IPS DF 4.7 (cell line): ENCODE results near the gene HPCAL1.

Source experiments
- DNase-seq: peaks from one replicate; pipeline ENCODE4 v3.0.0-alpha.2; 2013; ENCODE audit warnings: low spot score; ENCODE audit errors: extremely low read depth

The HPCAL1 gene

DNA sequence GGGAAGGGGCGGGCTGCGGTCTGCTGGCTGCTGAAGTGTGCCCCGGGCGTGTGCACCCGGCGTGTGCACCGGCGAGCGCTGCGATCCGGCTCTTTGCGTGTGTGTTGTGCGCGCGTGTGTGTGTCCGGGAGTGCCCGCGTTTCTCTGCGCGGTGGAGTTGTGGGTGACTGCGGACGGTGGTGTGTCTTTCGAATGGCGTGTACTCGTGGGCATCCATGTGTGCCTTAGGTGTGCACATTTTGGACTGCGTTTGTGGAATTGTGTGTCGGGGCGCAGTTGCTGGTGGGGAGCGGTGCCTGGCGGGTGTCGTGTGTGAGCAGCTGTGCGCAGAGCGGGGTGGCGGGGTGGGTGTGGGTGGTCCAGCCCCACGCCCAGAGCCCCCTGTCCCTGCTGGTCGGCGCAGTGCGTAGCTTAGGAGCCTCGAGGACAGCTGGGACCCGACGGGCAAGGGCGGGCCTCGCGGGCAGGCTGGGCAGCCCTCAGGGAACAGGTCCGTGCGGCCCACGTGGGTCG is 533 bp downstream of the HPCAL1 start:
- DNase-seq: no peak

DNA sequence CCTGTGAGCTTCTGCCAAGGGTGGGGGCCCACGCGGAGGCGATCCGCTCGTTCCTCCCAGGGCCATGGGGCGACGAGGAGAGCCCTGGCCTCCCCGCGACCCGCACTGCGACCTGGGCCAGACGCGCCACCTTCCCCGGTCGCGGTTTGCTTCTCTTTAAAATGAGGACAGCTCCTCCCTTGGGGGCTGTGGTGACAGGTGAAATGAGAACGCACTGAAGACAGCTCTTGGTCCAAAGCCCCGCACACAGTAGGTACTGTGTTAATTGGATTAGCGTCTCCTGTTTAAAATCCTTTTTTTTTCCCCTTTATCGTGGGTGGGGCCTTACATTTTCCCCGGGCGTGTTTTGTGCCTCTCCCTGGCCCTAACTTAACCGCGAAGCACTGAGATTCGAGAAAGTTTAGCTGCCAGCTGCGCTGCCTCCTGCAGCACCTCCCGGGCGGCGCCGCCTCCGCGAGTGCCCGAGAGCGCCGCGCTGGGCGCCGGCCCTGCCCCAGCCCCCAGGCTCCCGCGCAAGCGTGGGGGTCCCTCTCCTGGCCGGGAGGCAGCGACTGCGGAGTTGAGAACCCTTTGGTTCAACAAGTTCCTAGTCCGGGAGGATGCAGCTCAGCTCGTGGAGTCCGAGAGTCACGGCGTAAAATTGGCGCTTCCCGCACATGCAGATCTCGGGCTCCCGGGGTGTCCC is 1.1 kb downstream of the HPCAL1 start:
- no peak for DNase-seq

DNA sequence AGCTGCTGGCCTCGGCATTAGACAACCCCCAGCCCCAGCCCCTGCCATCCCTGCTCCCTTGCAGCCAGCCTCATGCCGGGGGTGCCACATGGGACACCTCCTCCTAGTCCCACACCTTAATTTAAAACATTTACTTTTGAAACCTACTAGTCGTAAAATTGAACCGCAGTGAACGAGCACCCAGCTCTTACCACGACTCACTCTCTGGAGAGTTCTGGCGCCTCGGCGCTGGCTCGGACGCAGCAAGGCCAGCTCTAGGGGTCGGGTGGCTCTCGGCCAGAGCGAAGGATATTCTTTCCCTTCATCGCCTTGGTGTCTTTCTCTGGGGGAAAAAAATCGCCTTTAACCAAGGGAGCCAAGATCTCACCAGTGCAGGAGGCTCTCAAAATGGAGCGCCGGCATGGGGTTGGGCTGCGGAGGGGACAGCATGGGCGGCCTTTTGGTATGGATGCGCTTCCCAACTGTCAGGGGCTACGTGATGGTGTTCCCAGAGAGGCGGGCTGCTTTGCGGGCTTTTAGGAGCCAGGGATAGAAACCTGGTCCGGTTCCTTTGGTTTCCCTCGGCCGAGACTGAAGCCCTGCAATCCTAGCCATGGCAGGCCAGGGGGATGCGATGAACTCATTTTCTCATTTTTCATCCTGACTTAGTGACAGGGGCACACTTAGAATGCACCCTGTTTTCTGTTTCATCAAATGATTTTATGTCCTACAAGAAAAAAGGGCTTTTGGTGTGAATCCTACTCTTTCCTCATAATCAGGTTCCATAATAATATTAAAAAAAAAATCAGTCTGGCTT is 2.0 kb downstream of the HPCAL1 start:
- DNase-seq: no peak

DNA sequence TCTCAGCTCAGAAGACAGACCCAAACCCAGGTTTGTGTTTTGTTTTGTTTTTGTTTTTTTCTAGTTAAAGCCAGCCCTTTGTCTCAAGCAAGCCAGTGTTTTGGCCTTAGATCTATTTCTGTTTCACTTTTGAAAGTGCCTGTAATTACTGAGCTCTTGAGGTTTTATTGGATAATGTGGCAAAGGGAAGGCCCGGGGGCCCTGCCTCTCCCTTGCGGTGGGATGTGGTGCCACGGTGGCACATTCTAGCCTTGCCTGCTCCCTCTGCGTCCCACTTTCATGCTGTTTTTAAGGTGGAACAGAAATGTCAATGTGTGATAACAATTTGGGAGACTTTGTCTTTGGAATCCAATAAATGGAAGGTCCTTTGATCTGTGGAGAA is 2.5 kb downstream of the HPCAL1 start:
- no peak for DNase-seq

DNA sequence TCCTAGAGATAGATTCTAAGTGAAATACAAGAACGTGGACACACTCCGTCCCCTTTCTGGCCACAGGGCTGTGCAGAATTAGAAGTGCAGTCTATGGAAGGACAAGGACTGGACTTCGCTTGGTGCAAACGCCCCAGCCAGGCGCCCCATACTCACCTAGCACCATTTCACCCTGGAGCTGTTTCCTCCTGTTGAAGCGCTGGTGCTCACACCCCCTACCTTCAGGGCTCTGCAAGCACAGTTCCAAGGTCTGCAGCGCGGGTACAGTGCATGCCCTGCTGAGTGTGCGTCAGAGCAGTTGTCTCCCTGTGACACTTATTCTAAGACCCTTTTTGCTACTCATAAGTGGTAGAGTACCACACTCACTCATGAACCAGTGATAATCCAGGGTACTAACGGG is 3.0 kb downstream of the HPCAL1 start:
- no peak for DNase-seq

DNA sequence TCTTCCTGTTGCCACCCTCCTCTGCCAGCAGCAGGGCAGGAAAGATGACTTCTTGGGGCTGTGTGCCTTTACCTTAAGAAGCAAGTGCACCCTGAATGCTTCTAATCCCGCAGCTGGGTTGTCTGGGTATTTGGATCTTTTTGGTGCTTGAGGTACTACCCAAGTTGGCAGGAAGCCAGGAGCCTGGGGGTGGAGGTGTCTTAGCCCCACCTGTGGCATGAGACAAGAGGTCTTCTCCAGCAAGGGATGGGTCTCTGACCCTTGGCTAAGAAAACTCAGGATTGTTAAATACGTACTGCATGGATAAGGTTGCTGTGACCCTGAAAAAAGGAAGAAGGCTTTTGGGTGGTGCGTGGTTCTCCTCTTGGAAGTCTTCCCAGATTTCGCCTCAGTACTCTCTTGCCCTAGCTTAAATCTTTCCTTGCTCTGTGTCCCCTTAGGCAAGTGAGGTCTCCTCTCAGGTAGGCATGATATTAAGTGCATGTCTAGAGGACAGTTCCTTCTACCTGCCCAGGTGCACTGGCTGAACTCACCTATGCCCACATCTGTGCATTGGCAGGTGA is 4.3 kb downstream of the HPCAL1 start:
- no peak for DNase-seq

DNA sequence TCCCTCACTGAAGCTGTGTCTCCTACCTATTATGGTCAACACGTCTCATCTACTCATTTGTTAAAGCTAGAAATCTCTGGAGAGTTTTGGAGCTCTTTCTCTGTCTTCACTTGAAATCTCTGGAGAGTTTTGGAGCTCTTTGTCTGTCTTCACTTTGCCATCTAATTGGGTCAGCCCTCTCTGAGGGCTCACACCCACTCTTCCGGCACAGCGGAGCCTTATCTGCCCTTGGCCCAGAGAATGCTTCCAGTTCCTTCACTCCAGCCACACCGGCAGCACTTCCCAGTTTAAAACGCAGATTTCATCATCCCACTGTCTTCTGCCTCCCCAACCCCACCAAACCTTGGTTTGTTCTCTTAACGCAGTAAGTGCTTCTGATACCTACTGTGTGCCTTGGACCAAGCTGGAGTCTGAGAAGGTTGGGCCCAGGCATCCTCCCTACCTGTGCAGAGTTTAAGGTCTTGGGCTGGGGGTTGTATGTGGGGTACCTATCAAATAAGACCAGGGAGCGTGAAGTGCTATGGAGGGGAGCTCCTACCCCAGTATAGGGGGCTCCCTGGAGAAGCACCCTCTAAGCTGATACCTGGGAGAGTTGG is 5.0 kb downstream of the HPCAL1 start:
- DNase-seq: no peak

DNA sequence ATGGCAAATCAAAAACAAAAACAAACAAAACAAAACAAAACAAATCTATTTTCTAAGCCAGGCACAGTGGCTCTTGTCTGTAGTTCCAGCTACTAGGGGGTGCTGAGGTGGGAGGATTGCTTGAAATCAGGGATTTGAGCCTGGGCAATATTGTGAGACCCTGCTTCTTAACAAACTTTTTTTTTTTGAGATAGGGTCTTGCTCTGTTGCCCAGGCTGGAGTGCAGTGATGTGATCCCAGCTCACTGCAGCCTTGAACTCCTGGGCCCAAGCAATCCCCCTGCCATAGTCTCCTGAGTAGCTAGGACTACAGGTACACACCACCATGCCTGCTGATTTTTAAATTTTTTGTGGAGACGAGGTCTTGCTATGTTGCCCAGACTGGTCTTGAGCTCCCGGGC is 6.2 kb downstream of the HPCAL1 start:
- DNase-seq: no peak

DNA sequence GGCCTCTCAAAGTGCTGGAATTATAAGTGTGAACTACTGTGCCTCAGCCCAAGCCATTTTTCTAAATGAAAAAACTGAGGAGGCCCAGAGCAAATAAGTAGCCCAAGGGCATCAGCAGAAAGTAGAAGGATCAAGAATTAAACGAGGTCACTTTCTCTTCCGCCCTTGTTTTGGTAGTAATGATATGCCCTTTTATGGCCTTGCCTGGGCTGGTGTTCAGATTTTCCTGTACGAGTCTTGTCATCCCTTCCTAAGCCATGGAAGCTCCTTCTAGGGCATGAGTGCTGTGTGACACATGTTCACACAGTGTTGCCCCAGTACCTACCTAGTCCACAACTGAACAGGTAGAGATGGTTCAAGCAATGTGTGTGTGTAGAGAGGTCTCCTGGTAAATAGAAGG is 6.6 kb downstream of the HPCAL1 start:
- no peak for DNase-seq

DNA sequence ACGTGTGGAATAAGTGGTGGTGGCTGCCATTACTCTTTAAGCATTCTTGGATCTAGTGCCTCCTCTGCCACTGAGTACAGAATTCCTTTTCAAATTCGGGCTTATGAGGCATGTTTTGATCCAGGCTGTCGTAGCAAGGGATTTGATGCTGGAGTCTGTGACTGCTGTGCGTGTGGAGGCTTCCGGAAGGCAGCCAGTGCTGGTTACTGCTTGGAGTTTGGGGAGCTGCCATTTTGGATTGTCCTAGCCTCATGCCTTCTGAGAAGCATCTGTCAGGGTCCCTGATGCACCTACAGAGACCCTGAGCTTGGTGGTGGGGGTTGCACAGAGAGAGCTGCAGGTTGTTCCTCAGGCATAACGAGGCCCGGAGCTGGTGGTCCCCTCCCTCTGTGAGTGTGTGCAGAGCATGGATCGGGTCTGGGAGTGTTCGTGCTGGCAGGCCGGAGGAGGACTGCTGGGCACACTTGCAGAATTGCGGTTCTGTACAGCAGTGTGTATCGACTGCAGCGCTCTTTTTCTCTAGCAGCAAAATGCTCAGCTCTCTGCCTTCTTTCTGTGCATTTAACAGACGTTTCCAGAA is 7.7 kb downstream of the HPCAL1 start:
- no peak for DNase-seq

DNA sequence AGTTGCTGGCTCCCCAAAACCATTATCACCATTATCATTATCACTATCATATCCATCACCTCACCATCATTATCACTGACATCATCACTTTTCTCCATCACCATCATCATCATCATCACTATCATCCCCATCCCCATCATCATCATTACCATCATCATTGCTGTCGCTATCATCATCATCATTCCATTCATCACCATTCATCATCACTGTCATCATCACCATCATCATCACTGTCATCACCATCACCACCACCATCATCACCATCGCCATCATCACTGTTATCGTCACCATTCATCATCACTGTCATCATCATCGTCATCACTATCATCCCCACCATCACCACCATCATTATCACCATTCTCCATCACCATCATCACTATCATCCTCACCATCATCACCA is 9.0 kb downstream of the HPCAL1 start:
- no peak for DNase-seq

DNA sequence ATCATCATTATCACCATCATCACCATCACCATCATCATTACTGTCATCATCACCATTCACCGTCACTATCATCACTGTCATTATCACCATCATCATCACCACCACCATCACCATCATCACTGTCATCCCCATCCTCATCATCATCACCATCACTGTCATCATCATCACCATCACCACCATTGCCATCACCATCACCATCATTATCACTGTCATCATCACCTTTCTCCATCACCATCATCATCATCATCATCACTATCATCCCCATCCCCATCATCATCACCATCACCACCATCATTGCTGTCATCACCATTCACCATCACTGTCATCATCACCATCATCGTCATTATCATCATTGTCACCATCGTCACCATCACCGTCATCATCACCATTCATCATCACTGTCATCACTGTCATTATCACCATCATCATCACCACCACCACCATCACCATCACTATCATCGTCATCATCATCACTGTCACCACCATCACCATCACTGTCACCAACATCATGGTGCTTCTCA is 9.8 kb downstream of the HPCAL1 start:
- no peak for DNase-seq

DNA sequence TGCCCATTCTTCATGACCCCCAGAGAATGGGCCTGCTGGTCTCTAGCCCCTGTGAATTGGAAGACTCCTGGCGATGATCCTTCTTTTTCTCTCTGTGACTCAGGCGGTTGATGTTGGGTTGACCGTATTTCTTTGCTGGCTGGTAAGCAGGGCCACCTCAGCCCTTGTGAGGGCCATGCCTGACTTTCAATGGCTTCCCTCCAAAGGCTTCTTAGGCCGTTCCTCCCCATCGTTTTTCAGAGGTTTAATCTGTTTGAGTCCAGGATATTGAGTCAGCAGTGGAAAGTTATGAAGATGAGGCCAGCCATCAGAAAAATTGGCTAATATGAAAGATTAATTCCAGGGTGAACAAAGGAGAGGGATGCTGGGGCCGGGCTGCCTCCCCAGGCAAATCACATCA is 13.6 kb downstream of the HPCAL1 start:
- DNase-seq: no peak

DNA sequence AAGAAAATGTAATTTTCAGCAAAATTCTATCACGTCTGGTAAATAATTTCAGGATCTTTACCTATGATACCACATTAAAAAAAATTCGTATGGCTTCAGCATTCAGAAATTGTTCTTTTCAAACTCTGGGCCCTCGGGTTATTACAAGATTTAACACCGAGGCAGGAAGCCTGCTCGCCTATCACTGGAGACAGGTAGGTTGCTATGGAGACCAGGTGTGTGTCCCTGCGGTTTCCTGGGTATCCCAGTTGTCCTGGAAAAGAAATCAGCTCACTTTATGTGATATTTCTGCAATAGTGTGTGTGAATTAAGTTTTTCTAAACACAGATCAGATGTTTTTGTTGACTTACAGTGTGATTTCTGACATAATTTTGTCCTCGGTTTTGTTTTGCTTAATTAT is 14.2 kb downstream of the HPCAL1 start:
- no peak for DNase-seq

DNA sequence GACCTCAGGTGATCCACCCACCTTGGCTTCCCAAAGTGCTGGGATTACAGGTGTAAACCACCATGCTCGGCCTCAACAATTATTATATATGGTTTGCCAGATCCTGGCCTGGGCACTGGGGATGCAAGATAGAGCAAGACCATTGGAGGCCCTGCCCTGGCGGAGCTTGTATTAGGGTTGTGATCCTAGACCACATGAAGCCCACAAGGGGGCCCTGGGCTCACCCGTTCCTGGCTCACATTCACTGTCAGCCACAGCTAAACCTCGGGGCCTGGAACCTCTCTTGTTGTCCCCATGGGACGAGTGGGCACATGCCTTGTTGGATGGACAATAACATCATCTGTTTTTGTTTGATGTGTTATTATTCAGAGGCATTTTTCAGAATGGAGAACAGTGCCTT is 14.9 kb downstream of the HPCAL1 start:
- DNase-seq: no peak

DNA sequence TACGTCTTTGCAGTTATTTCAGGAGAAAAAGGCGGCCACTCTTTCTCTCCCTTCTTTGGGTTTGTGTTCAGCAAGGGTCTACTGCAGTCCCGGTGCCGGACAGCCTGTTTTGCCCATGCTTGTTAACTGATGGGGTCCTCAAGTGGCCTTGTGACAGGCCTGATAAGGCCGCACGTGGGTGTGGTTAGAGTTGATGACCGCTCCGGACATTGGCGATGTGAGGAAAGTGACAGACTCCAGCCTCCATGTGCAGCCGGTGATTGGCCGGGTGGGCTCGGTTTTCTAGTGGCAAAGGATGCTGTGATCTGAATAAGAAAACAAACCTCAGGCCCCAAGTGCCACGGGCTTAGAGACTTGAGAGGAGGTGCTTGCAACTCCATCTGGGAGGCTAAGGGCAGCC is 15.6 kb downstream of the HPCAL1 start:
- DNase-seq: no peak

DNA sequence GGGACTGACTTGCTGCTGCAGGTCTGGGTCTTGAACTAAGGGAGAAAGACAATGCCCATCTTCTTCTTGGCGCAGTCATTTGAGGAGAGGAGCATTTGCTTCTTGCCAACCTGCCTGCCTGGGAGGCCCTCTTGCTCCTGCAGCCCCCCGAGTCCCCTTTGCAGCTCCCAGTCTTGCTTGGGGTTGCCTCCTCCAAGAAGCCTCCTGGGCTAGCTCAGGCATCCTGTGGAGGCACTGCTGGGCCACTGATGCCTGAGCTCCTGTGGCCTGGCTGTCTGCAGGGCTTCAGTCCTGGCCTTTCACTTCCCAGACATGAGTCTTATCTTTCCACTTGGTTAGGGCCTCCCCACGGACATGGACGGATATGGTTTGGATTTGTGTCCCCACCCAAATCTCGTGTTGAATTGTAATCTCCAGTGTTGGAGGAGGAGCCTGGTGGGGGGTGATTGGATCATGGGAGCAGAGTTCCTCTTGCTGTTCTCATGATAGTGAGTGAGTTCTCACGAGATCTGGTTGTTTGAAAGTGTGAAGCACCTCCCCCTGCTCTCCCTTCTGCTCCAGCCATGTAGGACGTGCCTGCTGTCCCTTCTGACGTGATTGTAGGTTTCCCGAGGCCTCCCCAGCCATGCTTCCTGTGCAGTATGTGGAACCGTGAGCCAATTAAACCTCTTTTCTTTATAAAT is 17.3 kb downstream of the HPCAL1 start:
- DNase-seq: no peak

DNA sequence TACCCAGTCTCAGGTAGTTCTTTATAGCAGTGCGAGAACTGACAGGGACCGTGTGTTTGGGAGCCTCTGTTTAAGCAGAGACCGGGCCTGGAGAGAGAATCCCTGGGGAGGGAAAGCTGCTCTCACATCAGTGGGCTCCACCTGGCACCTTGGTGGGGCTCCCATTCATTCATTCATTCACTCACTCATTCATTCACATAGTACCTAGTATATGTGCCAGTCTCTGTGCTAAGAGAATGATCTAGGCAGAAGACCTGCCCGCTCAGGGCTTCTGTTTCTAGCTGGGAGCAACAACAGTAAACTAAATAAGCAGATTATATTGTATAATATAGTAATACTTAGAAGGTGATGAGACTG is 17.8 kb downstream of the HPCAL1 start:
- DNase-seq: no peak

DNA sequence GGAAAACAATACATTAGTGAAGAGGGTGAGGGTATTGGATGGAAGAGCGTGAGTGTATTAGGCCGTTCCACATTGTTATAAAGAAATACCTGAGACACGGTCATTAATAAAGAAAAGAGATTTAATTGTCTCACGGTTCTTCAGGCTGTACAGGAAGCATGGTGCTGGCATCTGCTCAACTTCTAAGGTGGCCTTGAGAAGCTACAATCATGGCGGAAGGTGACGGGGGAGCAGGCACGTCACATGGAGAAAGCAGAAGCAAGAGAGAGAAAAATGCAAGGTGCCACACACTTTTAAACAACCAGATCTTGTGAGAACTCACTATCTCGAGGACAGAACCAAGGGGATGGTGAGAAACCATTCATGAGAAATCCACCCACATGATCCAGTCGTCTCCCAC is 18.2 kb downstream of the HPCAL1 start:
- DNase-seq: no peak

DNA sequence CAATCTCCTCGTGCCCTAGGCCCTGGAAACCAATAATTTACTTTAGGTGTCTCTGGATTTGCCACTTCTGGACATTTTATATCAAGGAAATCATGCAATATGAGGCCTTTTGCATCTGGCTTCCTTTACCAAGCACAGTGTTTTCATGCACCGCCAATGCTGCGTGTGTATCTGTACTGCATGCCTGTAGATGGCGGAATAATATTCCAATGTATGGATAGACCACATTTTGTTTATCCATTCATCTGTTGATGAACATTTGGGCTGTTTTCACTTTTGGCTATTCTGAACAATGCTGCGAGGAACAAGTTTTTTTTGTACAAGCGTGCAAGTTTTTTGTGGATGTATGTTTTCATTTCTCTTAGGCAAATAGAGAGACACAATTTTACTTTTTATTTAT is 18.9 kb downstream of the HPCAL1 start:
- no peak for DNase-seq

DNA sequence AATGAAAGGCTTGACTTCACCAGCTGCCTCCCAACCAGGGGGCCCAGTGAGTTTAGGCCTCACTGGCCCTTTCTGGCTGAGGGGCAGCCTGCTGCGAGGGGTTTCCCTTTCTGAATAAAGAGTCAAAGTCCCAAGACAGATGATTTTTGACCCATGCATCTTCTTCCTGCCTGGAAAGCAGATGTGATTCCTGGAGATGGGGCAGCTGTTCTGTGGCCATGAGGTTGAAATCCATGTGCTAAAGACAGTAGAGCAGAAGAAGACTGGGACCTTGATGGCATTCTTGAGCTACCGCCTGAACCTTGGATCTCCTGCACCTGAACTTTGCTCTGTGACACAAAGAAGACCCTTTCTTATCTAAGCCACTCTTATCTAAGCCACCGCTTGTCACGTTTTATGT is 19.8 kb downstream of the HPCAL1 start:
- DNase-seq: no peak
